GM18858 (cell line): ENCODE data around the gene SEC24D.
A peak's percentile ranks its signal among the peaks of the same experiment; 100 is the strongest.
"Not testable (repeated sequence)": the region's sequence is repeated elsewhere in the genome, so short reads cannot be mapped to it uniquely, and the experiment has no call there.

Experiments
- ATAC-seq: cut with Tn5 transposase; IDR thresholded peaks from one replicate; pipeline ENCODE4 v1.9.1; 2021; ENCODE audit not compliant: unreplicated experiment

SEC24D gene, protein sequence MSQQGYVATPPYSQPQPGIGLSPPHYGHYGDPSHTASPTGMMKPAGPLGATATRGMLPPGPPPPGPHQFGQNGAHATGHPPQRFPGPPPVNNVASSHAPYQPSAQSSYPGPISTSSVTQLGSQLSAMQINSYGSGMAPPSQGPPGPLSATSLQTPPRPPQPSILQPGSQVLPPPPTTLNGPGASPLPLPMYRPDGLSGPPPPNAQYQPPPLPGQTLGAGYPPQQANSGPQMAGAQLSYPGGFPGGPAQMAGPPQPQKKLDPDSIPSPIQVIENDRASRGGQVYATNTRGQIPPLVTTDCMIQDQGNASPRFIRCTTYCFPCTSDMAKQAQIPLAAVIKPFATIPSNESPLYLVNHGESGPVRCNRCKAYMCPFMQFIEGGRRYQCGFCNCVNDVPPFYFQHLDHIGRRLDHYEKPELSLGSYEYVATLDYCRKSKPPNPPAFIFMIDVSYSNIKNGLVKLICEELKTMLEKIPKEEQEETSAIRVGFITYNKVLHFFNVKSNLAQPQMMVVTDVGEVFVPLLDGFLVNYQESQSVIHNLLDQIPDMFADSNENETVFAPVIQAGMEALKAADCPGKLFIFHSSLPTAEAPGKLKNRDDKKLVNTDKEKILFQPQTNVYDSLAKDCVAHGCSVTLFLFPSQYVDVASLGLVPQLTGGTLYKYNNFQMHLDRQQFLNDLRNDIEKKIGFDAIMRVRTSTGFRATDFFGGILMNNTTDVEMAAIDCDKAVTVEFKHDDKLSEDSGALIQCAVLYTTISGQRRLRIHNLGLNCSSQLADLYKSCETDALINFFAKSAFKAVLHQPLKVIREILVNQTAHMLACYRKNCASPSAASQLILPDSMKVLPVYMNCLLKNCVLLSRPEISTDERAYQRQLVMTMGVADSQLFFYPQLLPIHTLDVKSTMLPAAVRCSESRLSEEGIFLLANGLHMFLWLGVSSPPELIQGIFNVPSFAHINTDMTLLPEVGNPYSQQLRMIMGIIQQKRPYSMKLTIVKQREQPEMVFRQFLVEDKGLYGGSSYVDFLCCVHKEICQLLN

DNA sequence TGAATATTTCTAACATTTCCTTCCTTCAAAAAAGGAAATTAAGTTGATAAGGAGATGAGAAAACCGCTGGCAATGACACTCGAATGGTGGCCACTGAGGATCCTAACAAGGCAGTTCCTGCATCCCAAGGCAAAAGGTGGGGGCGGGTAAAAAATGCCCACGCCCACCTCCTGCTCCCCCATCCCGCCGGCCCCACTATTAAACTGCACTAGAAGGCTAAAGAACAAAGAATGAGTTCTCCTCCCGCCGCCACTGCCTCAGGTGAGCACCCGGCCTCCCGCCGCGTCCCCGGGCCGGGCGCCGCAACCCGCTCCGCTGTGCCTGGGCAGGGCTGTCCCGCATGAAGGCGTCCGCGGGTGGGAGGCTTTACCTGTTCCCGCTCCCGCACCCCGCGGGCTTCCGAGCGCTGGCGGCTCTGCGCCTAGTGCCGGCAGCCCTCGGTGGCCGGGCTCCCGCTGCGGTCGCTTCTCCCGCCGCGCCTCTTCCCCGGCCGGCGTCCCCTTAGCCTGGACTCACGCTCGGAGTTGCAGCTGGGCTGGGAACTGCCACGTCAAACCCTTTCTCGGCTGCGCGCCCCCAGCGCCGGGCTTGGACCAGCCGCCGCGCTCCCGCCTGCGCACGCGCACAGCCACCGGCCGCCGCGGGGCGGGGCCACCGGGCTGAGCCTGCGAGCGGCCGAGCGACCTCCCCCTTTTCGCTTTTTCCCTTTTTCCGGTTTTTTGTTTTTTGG, at the start of gene SEC24D:
TSS of gene SEC24D (minus strand) at position 556 of the 730 bp plus-strand sequence. CDS start 2,430 bp downstream, outside the sequence.
- peak; percentile 45 for ATAC-seq

GRCh38 chr4:118884716-118885115, 48.8 kb upstream of the SEC24D start:
- no peak for ATAC-seq

DNA sequence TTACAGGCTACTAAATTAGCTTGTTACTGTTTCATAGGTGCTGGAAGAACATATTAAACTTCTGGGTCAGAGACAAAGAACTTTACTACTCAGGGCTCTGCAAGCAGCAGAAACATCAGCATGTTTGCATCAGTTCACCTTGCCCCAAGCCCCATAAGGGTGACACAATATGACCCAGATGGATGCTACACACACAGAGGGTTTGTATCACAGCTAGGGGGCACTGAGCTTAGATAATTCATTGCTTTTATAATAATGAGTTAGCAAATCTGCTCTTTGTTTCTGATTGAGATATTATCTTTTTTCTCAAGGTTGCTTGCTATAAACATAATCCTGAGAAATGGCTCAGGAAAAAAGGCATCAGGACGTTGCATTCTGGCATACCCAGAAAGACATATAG, 47.9 kb upstream of the SEC24D start:
- no peak for ATAC-seq

- no peak for ATAC-seq
Measured at GRCh38 chr4:118881512-118882146, 45.7 kb upstream of the SEC24D start.

- ATAC-seq, result no peak
Measured at GRCh38 chr4:118879409-118879808, 43.5 kb upstream of the SEC24D start.

- ATAC-seq, result not testable (repeated sequence)
Measured at GRCh38 chr4:118878507-118878906, 42.6 kb upstream of the SEC24D start.

- ATAC-seq, result no peak
Measured at GRCh38 chr4:118877797-118878196, 41.9 kb upstream of the SEC24D start.

GRCh38 chr4:118872181-118872580, 36.3 kb upstream of the SEC24D start:
- no peak for ATAC-seq

- no peak for ATAC-seq
Measured at GRCh38 chr4:118869808-118870342, 33.9 kb upstream of the SEC24D start.

GRCh38 chr4:118867311-118868067, 31.6 kb upstream of the SEC24D start:
- no peak for ATAC-seq

- no peak for ATAC-seq
Measured at GRCh38 chr4:118866442-118866841, 30.5 kb upstream of the SEC24D start.

DNA sequence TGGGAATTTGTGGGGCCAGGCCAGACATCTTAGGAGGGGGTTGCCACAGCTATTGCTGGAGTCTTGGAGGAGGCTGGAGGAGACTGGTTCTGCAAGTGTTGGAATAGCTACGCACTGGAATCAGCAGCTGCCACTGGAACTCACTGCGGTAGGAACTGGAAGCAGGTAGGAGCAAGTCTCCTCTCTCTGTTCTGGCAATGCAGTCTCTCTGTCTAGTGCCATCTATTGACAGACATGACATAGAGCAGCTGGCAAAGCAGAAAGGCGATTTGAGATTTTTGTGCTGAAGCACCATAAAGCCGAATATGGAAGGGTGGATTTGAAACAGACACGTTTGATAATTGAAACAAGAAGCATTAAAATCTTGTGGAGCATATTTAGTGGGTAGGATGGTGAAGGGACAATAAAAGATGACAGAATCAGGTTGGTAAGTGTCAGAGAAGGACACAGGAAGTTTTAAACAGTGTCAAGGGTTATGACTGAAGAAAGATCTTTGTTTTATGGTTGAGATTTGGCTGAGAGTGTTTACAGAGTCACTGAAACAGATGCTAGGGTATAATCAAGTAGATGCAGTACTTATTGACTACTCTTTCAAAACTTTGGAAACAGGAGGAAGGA, 29.3 kb upstream of the SEC24D start:
- ATAC-seq, result peak; percentile 67

DNA sequence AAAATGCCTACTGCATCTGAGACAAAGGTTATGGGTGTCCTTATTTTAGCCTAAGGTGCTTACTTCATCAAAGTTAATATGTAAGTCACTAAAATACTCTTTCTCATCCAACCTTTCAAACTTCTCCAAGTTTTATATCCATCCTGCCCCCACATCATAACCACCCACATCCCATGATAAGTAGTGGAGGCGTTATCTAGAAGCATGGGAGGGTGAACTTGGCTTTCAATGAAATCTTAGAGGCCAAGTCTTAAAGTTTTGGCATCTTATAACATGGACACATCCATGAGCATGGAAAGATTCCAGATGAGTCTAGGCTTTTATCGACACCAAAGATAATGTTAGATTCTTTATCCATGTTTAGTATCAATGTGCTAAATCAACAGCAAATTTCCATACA, 22.9 kb upstream of the SEC24D start:
- ATAC-seq, result no peak

GRCh38 chr4:118857760-118858159, 21.8 kb upstream of the SEC24D start:
- no peak for ATAC-seq

DNA sequence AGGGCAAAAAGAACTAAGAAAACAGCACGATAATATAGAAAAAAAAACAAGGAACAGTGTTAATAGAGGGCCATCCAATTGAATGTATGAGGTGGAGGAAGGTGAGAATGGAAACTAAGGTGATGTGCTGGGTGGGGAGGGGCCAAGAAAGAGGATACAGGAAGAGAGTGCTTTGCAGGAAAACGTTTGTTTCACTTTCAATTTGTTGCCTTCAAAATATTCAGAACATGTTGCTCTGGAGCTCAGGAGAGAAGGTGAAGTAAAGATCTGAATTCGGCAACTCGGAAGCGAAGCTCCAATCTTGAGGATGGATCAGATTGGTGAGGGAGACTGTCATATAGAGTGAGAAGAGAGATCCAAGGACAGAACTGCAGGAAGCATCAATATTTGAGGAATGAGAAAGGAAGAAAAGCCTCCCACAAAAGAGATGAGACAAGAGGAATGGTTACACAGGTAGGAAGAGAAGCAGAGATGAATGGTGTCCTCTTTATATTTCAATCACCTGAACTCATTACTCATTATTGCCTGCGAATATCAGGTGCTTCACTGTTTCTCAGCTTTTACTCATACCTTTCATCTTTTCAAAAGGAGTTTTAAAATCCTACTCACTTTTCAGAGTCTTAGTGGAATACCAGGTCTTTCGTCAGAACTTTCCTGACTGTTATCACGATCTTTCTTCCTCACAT, 14.7 kb upstream of the SEC24D start:
- peak; percentile 95 for ATAC-seq

- peak; percentile 4 for ATAC-seq
Measured at GRCh38 chr4:118849867-118850487, 14.1 kb upstream of the SEC24D start.

DNA sequence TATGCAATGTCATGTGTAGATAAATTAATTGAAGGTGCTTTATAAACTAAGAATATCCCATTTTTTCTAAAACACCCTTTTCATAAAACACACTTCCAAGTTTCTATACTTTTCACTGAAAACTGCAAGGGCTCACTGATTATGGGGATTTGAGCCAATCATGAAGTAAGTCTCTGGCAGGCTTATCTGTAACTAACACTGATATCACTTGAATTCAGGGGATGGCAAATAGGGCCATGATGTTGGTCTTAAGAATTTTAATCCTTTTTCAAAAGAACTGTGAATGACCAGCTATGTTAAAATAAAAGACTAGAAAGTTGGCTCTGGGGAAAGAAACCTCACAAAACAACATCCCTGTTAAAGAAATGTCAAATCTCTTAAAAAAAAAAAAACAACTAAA, 13.0 kb upstream of the SEC24D start:
- no peak for ATAC-seq

DNA sequence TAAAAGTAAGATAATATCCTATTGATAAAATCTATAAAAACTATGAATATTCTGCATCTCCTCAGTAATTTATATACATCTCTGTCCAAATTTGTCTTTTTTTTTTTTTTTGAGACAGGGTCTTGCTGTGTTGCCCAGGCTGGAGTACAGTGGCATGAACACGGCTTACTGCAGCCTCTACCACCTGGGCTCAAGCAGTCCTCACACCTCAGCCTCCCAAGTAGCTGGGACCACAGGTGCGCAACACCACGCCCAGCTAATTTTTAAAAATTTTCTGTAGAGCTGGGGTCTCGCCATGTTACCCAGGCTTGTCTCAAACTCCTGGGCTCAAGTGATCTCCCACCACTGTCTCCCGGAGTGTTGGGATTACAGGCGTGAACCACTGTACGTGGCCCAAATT, 12.3 kb upstream of the SEC24D start:
- ATAC-seq, result no peak
